ENCODE results near the gene KLF16.

Gene KLF16

DNA sequence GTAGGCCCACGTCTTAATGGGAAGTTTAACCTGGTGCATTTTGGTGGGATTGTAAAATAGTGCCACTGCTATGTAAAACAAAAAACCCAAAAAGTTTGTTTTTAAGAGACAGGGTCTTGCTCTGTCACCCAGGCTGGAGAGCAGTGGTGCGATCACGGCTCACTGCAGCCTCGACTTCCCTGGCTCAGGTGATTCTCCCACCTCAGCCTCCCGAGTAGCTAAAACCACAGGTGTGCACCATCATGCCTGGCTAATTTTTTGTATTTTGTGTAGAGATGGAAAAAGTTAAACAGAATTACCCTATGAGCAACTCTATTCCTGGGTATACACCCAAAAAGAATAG lies 14.3 kb downstream of the KLF16 start:
- no peak for DNase-seq
- H3K36me3 ChIP-seq (ENCODE audit: control insufficient read depth in 4 of 4, insufficient read depth in 4 of 4, low read length in 3 of 4): peaks cover 0 to 43% (median 9%) of the 10 kb centered on the region in 4 experiments
- CTCF ChIA-PET: interaction anchor here (1.0 to 5.7 kb wide), 2 partner anchors 8 to 10 kb away, joined by 3 to 50 read pairs; no protein-coding TSS in a partner anchor
- 69% methylated on average over 4 of the region's 5 CpGs for WGBS (ENCODE audit: insufficient coverage)
- H3K4me1 ChIP-seq (ENCODE audit: control extremely low read depth in 1 of 4, control insufficient read depth in 4 of 4, insufficient read depth in 4 of 4, low read length in 3 of 4): peaks cover 5 to 76% (median 67%) of the 10 kb centered on the region in 4 experiments
- H3K4me3 ChIP-seq (ENCODE audit: control insufficient read depth in 1 of 7, extremely low read depth in 1 of 7, insufficient read depth in 4 of 7, low read depth in 2 of 7, low read length in 6 of 7): peak overlapping the region in 1 of 7 experiments; percentile 32
- H3K27ac ChIP-seq (ENCODE audit: insufficient read depth in 1 of 2, low read depth in 1 of 2, low read length in 2 of 2, poor library complexity in 1 of 2, severe bottlenecking in 2 of 2): peak overlapping the region in 1 of 2 experiments; percentile 99
- POLR2A ChIA-PET: interaction anchor here (1.7 kb wide), 1 partner anchor 13 kb away, joined by 5 read pairs; no protein-coding TSS in a partner anchor
- H3K9me3 ChIP-seq (ENCODE audit: control extremely low read depth in 1 of 5, control insufficient read depth in 4 of 5, insufficient read depth in 2 of 5, low read depth in 1 of 5, low read length in 4 of 5): no peaks in the 10 kb centered on the region
- no peaks in the 10 kb centered on the region for H3K27me3 ChIP-seq (replicated peaks in 2 of 5; ENCODE audit: control insufficient read depth in 4 of 5, insufficient read depth in 5 of 5, low read length in 4 of 5)

- POLR2A ChIA-PET: interaction anchor here (1.7 kb wide), 1 partner anchor 12 kb away, joined by 5 read pairs; no protein-coding TSS in a partner anchor
- H3K4me1 ChIP-seq (ENCODE audit: control extremely low read depth in 1 of 4, control insufficient read depth in 4 of 4, insufficient read depth in 4 of 4, low read length in 3 of 4): peaks cover 5 to 73% (median 62%) of the 10 kb centered on the region in 4 experiments
- WGBS (ENCODE audit: insufficient coverage): under 1% methylated on average over 52 of the region's 60 CpGs
- H3K27ac ChIP-seq (ENCODE audit: insufficient read depth in 1 of 2, low read depth in 1 of 2, low read length in 2 of 2, poor library complexity in 1 of 2, severe bottlenecking in 2 of 2): peak within 1 kb of the TSS; percentile 96 to 99
- no peaks in the 10 kb centered on the region for H3K9me3 ChIP-seq (ENCODE audit: control extremely low read depth in 1 of 5, control insufficient read depth in 4 of 5, insufficient read depth in 2 of 5, low read depth in 1 of 5, low read length in 4 of 5)
- H3K27me3 ChIP-seq (replicated peaks in 2 of 5; ENCODE audit: control insufficient read depth in 4 of 5, insufficient read depth in 5 of 5, low read length in 4 of 5): no peaks in the 10 kb centered on the region
- peak; percentile 95 to 97 (median 97) for DNase-seq
- CTCF ChIA-PET: interaction anchor here (1.0 to 5.7 kb wide), 2 partner anchors 9 kb away, joined by 3 to 50 read pairs; no protein-coding TSS in a partner anchor
- H3K4me3 ChIP-seq (ENCODE audit: control insufficient read depth in 1 of 7, extremely low read depth in 1 of 7, insufficient read depth in 4 of 7, low read depth in 2 of 7, low read length in 6 of 7): peak within 1 kb of the TSS; percentile 61 to 100 (median 90)
- H3K36me3 ChIP-seq (ENCODE audit: control insufficient read depth in 4 of 4, insufficient read depth in 4 of 4, low read length in 3 of 4): peaks cover 0 to 48% (median 10%) of the 10 kb centered on the region in 4 experiments
These were observed 14.8 kb downstream of the KLF16 start, which contains the start of gene REXO1 for GRCh38 chr19:1848399-1849131. REXO1 (minus strand) TSS chr19:1848483; CDS start chr19:1848358, 125 bp downstream.

- POLR2A ChIA-PET: no interaction called here
- Histone ChIP-seq H3K27me3 (replicated peaks in 2 of 5; ENCODE audit: control insufficient read depth in 4 of 5, insufficient read depth in 5 of 5, low read length in 4 of 5) (no peaks in the 10 kb centered on the region), H3K4me1 (ENCODE audit: control extremely low read depth in 1 of 4, control insufficient read depth in 4 of 4, insufficient read depth in 4 of 4, low read length in 3 of 4) (peaks cover 5 to 66% (median 56%) of the 10 kb centered on the region in 4 experiments), H3K27ac (ENCODE audit: insufficient read depth in 1 of 2, low read depth in 1 of 2, low read length in 2 of 2, poor library complexity in 1 of 2, severe bottlenecking in 2 of 2) (peak overlapping the region; percentile 96 to 99), H3K9me3 (ENCODE audit: control extremely low read depth in 1 of 5, control insufficient read depth in 4 of 5, insufficient read depth in 2 of 5, low read depth in 1 of 5, low read length in 4 of 5) (no peaks in the 10 kb centered on the region), H3K36me3 (ENCODE audit: control insufficient read depth in 4 of 4, insufficient read depth in 4 of 4, low read length in 3 of 4) (peaks cover 0 to 47% (median 10%) of the 10 kb centered on the region in 4 experiments), H3K4me3 (ENCODE audit: control insufficient read depth in 1 of 7, extremely low read depth in 1 of 7, insufficient read depth in 4 of 7, low read depth in 2 of 7, low read length in 6 of 7) (peak overlapping the region; percentile 61 to 100 (median 90))
- DNase-seq: peak in 2 of 3 donors; percentile 27 to 36
- CTCF ChIA-PET: interaction anchor here (2.4 to 3.3 kb wide), 2 partner anchors 11 to 22 kb away, joined by 12 to 21 read pairs; no protein-coding TSS in a partner anchor
- under 1% methylated on average over 39 of the region's 72 CpGs for WGBS (ENCODE audit: insufficient coverage)
These were observed 15.5 kb downstream of the KLF16 start for GRCh38 chr19:1847684-1848398.

- Histone ChIP-seq H3K4me3 (ENCODE audit: control insufficient read depth in 1 of 7, extremely low read depth in 1 of 7, insufficient read depth in 4 of 7, low read depth in 2 of 7, low read length in 6 of 7) (peak overlapping the region; percentile 61 to 100 (median 90)), H3K27me3 (replicated peaks in 2 of 5; ENCODE audit: control insufficient read depth in 4 of 5, insufficient read depth in 5 of 5, low read length in 4 of 5) (no peaks in the 10 kb centered on the region), H3K4me1 (ENCODE audit: control extremely low read depth in 1 of 4, control insufficient read depth in 4 of 4, insufficient read depth in 4 of 4, low read length in 3 of 4) (peaks cover 5 to 66% (median 51%) of the 10 kb centered on the region in 4 experiments), H3K9me3 (ENCODE audit: control extremely low read depth in 1 of 5, control insufficient read depth in 4 of 5, insufficient read depth in 2 of 5, low read depth in 1 of 5, low read length in 4 of 5) (no peaks in the 10 kb centered on the region), H3K27ac (ENCODE audit: insufficient read depth in 1 of 2, low read depth in 1 of 2, low read length in 2 of 2, poor library complexity in 1 of 2, severe bottlenecking in 2 of 2) (peak overlapping the region; percentile 96 to 99), H3K36me3 (ENCODE audit: control insufficient read depth in 4 of 4, insufficient read depth in 4 of 4, low read length in 3 of 4) (peaks cover 0 to 47% (median 10%) of the 10 kb centered on the region in 4 experiments)
- no peak for DNase-seq
- ChIA-PET POLR2A (no interaction called here), CTCF (interaction anchor here (0.9 to 3.3 kb wide), 3 partner anchors 10 to 22 kb away, joined by 4 to 21 read pairs (median 12); no protein-coding TSS in a partner anchor)
- 4% methylated on average over 11 of the region's 12 CpGs for WGBS (ENCODE audit: insufficient coverage)
These were observed 16.1 kb downstream of the KLF16 start for GRCh38 chr19:1847348-1847683.

- no peak for DNase-seq
- Histone ChIP-seq H3K36me3 (ENCODE audit: control insufficient read depth in 4 of 4, insufficient read depth in 4 of 4, low read length in 3 of 4) (peaks cover 0 to 42% (median 10%) of the 10 kb centered on the region in 4 experiments), H3K4me1 (ENCODE audit: control extremely low read depth in 1 of 4, control insufficient read depth in 4 of 4, insufficient read depth in 4 of 4, low read length in 3 of 4) (peaks cover 5 to 62% (median 45%) of the 10 kb centered on the region in 4 experiments), H3K4me3 (ENCODE audit: control insufficient read depth in 1 of 7, extremely low read depth in 1 of 7, insufficient read depth in 4 of 7, low read depth in 2 of 7, low read length in 6 of 7) (peak overlapping the region in 6 of 7 experiments; percentile 78 to 100 (median 92)), H3K27me3 (replicated peaks in 2 of 5; ENCODE audit: control insufficient read depth in 4 of 5, insufficient read depth in 5 of 5, low read length in 4 of 5) (no peaks in the 10 kb centered on the region), H3K9me3 (ENCODE audit: control extremely low read depth in 1 of 5, control insufficient read depth in 4 of 5, insufficient read depth in 2 of 5, low read depth in 1 of 5, low read length in 4 of 5) (no peaks in the 10 kb centered on the region), H3K27ac (ENCODE audit: insufficient read depth in 1 of 2, low read depth in 1 of 2, low read length in 2 of 2, poor library complexity in 1 of 2, severe bottlenecking in 2 of 2) (peak overlapping the region in 1 of 2 experiments; percentile 99)
- ChIA-PET CTCF (interaction anchor here (0.9 to 3.3 kb wide), 4 partner anchors 10 to 21 kb away, joined by 3 to 21 read pairs (median 8); no protein-coding TSS in a partner anchor), POLR2A (no interaction called here)
- 95% methylated on average over 26 of the region's 29 CpGs for WGBS (ENCODE audit: insufficient coverage)
These were observed 16.7 kb downstream of the KLF16 start for GRCh38 chr19:1846517-1847204.

DNA sequence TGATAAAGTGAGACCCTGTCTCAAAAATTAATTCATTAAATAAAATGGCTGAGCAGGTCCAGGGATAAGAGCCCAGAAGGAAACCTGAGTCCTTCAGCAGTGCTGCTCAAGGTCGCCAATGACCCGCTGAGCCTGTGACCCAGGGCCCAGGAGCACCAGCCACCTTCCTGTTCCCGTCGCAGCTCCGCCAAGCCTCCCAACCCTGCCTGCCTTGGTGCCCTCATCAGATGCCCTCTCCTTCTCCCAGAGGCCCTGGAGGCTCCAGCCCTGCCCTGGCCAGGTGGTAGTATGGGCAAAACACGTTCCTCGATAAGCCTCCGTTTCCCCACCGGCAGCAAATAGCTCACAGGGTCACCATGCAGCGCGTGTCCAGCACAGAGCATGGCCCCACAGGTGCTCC lies 17.7 kb downstream of the KLF16 start:
- no peaks in the 10 kb centered on the region for H3K9me3 ChIP-seq (ENCODE audit: control extremely low read depth in 1 of 5, control insufficient read depth in 4 of 5, insufficient read depth in 2 of 5, low read depth in 1 of 5, low read length in 4 of 5)
- WGBS (ENCODE audit: insufficient coverage): 93% methylated on average over 8 of the region's 11 CpGs

More for the DNA sequence above, 17.7 kb downstream of the KLF16 start:
- DNase-seq: no peak
- H3K4me3 ChIP-seq (ENCODE audit: control insufficient read depth in 1 of 7, extremely low read depth in 1 of 7, insufficient read depth in 4 of 7, low read depth in 2 of 7, low read length in 6 of 7): no peak overlapping the region
- POLR2A ChIA-PET: no interaction called here
- H3K4me1 ChIP-seq (ENCODE audit: control extremely low read depth in 1 of 4, control insufficient read depth in 4 of 4, insufficient read depth in 4 of 4, low read length in 3 of 4): peaks cover 5 to 61% (median 43%) of the 10 kb centered on the region in 4 experiments
- H3K27me3 ChIP-seq (replicated peaks in 2 of 5; ENCODE audit: control insufficient read depth in 4 of 5, insufficient read depth in 5 of 5, low read length in 4 of 5): no peaks in the 10 kb centered on the region
- CTCF ChIA-PET: interaction anchor here (1.2 to 3.3 kb wide), 3 partner anchors 9 to 20 kb away, joined by 3 to 21 read pairs (median 12); no protein-coding TSS in a partner anchor
- peaks cover 0 to 36% (median 10%) of the 10 kb centered on the region in 4 experiments for H3K36me3 ChIP-seq (ENCODE audit: control insufficient read depth in 4 of 4, insufficient read depth in 4 of 4, low read length in 3 of 4)
- H3K27ac ChIP-seq (ENCODE audit: insufficient read depth in 1 of 2, low read depth in 1 of 2, low read length in 2 of 2, poor library complexity in 1 of 2, severe bottlenecking in 2 of 2): peak overlapping the region in 1 of 2 experiments; percentile 99

Measured in common myeloid progenitor, CD34-positive (primary cell).